SK-N-SH treated with all-trans-retinoic acid at 6 μM for 48 hours (cell line): Measurements from ENCODE around the gene SLC7A7.

Experiments used
- ARNTL ChIP-seq: fragments of 450-650 bp; formaldehyde crosslinking; IDR thresholded peaks from 2 replicates; pipeline ENCODE4 v1.5.0; 2020; ENCODE audit warnings: low read depth, mild to moderate bottlenecking, moderate library complexity, borderline replicate concordance
- CSDC2 ChIP-seq: fragments of 250-450 bp; sonication (Bioruptor Pico); IDR thresholded peaks from 2 replicates; pipeline ENCODE4 v1.5.0; 2020; ENCODE audit warnings: mild to moderate bottlenecking, moderate library complexity
- CSRNP3 ChIP-seq: fragments of 250-450 bp; sonication (Bioruptor Pico); IDR thresholded peaks from 2 replicates; pipeline ENCODE4 v1.5.1; 2021; ENCODE audit warnings: mild to moderate bottlenecking, moderate library complexity
- ESRRG ChIP-seq: fragments of 250-450 bp; sonication (Bioruptor Pico); IDR thresholded peaks from 2 replicates; pipeline ENCODE4 v1.6.1; 2021; ENCODE audit warnings: mild to moderate bottlenecking
- GLIS3 ChIP-seq: fragments of 250-450 bp; sonication (Bioruptor Pico); IDR thresholded peaks from 2 replicates; pipeline ENCODE4 v1.5.0; 2020; ENCODE audit warnings: mild to moderate bottlenecking, moderate library complexity
- PATZ1 ChIP-seq: fragments of 250-450 bp; sonication (Bioruptor Pico); IDR thresholded peaks from 2 replicates; pipeline ENCODE4 v1.8.0; 2020; ENCODE audit warnings: mild to moderate bottlenecking, moderate library complexity, borderline replicate concordance
- ZC3H10 ChIP-seq: fragments of 250-450 bp; sonication (Bioruptor Pico); IDR thresholded peaks from 2 replicates; pipeline ENCODE4 v1.5.1; 2021; ENCODE audit warnings: mild to moderate bottlenecking, moderate library complexity
- ZFP3 ChIP-seq: fragments of 250-450 bp; sonication (Bioruptor Pico); IDR thresholded peaks from 2 replicates; pipeline ENCODE4 v1.5.0; 2020; ENCODE audit warnings: mild to moderate bottlenecking, moderate library complexity
- ZFP30 ChIP-seq: fragments of 450-650 bp; formaldehyde crosslinking; IDR thresholded peaks from 2 replicates; pipeline ENCODE4 v1.5.0; 2022; ENCODE audit warnings: mild to moderate bottlenecking, moderate library complexity
- ZNF8 ChIP-seq: fragments of 450-650 bp; formaldehyde crosslinking; IDR thresholded peaks from 2 replicates; pipeline ENCODE4 v1.5.0; 2020; ENCODE audit warnings: mild to moderate bottlenecking, moderate library complexity

- TF ChIP-seq ZC3H10 (CRISPR knock-in tag) (no peak), ARNTL (no peak), ZNF8 (CRISPR knock-in tag) (no peak), CSDC2 (CRISPR knock-in tag) (no peak), CSRNP3 (CRISPR knock-in tag) (no peak), ESRRG (no peak), ZFP3 (CRISPR knock-in tag) (no peak), ZFP30 (CRISPR knock-in tag) (no peak), PATZ1 (CRISPR knock-in tag) (no peak), GLIS3 (CRISPR knock-in tag) (no peak)
Observed at GRCh38 chr14:22766457-22767322, 48.5 kb downstream of the SLC7A7 start, which contains the start of gene OXA1L.
